ENCODE data around the gene TLR8.
"Not testable (repeated sequence)": the region's sequence is repeated elsewhere in the genome, so short reads cannot be mapped to it uniquely, and the experiment has no call there.

Gene TLR8

DNA sequence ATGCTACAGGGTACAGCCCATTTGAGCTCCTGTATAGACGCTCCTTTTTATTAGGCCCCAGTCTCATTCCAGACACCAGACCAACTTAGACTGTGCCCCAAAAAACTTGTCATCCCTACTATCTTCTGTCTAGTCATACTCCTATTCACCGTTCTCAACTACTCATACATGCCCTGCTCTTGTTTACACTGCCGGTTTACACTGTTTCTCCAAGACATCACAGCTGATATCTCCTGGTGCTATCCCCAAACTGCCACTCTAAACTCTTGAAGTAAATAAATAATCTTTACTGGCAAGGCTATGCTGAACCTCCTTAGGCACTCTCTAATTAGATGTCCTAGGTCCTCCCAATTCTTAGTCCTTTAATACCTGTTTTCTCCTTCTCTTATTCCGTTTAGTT, 38.0 kb downstream of the TLR8 start:
- not testable (repeated sequence) for H3K4me3 ChIP-seq (ENCODE audit: low read length); H3K4me2 ChIP-seq (ENCODE audit: low read length); H3K27me3 ChIP-seq (ENCODE audit: low read depth, low read length); H4K20me1 ChIP-seq (ENCODE audit: insufficient read depth, low read length); H3K9ac ChIP-seq (ENCODE audit: low read length); H2AFZ ChIP-seq (ENCODE audit: low read depth, low read length); H3K27ac ChIP-seq (ENCODE audit: low read length); H3K36me3 ChIP-seq (replicated peaks; ENCODE audit: low read depth, low read length); H3K9me3 ChIP-seq (ENCODE audit: insufficient read depth, low read length)
- Histone ChIP-seq H3K4me1 (ENCODE audit: low read length) (peaks cover 29% of the 10 kb centered on the region), H3K79me2 (ENCODE audit: low read length) (peaks cover 26% of the 10 kb centered on the region)

DNA sequence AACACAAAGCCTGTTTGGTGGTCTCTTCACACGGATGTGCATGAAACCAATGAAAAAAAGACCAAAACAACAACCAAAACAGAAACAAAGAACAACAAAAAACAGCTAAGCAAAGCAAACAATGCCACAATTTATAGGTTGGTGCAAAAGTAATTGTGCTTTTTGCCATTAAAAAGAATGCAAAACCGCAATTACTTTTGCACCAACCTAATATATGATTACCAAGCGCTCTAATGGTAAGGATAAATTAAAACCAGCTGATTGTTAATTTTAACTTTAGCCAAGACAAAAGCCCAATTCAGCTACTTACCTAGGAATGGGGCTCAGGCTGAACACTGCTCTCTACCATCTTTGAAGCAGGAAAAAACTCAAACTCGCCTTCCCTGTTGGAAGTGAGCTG, 39.1 kb downstream of the TLR8 start:
- H3K9ac ChIP-seq (ENCODE audit: low read length): no peak overlapping the region

DNA sequence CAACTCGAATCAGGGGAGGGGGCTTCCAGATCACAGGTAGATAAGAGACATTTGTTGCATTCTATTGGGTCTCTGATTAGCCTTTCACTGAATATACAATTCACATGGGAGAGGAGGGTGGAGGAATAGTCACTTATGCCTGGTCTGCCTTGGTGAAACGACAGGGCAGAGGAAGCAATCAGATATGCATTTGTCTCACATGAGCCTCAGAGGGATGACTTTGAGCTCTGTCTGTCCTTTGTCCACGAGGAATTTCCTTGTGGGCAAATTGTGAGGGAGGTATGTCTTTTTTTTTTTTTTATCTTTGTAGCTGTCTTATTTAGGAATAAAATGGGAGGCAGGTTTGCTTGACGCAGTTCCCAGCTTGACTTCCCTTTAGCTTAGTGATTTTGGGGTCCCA, 40.0 kb downstream of the TLR8 start:
- no peak overlapping the region for H3K27ac ChIP-seq (ENCODE audit: low read length)
- no peak overlapping the region for H3K4me3 ChIP-seq (ENCODE audit: low read length)
- no peak overlapping the region for H3K9ac ChIP-seq (ENCODE audit: low read length)
- H3K9me3 ChIP-seq (ENCODE audit: insufficient read depth, low read length): no peaks in the 10 kb centered on the region
- H3K4me1 ChIP-seq (ENCODE audit: low read length): peaks cover 47% of the 10 kb centered on the region
- H3K4me2 ChIP-seq (ENCODE audit: low read length): no peak overlapping the region
- H3K27me3 ChIP-seq (ENCODE audit: low read depth, low read length): no peaks in the 10 kb centered on the region
- no peaks in the 10 kb centered on the region for H4K20me1 ChIP-seq (ENCODE audit: insufficient read depth, low read length)
- TF ChIP-seq EZH2phosphoT487 (IDR thresholded peaks at IDR 0.05; ENCODE audit: low read depth): no peak
- TF ChIP-seq, protein P1, sequence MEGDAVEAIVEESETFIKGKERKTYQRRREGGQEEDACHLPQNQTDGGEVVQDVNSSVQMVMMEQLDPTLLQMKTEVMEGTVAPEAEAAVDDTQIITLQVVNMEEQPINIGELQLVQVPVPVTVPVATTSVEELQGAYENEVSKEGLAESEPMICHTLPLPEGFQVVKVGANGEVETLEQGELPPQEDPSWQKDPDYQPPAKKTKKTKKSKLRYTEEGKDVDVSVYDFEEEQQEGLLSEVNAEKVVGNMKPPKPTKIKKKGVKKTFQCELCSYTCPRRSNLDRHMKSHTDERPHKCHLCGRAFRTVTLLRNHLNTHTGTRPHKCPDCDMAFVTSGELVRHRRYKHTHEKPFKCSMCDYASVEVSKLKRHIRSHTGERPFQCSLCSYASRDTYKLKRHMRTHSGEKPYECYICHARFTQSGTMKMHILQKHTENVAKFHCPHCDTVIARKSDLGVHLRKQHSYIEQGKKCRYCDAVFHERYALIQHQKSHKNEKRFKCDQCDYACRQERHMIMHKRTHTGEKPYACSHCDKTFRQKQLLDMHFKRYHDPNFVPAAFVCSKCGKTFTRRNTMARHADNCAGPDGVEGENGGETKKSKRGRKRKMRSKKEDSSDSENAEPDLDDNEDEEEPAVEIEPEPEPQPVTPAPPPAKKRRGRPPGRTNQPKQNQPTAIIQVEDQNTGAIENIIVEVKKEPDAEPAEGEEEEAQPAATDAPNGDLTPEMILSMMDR (IDR thresholded peaks at IDR 0.05; ENCODE audit: low read depth, low read length): no peak
- peaks cover 39% of the 10 kb centered on the region for H3K79me2 ChIP-seq (ENCODE audit: low read length)
- H3K36me3 ChIP-seq (replicated peaks; ENCODE audit: low read depth, low read length): no peaks in the 10 kb centered on the region
- no peak overlapping the region for H2AFZ ChIP-seq (ENCODE audit: low read depth, low read length)

More for the DNA sequence above, 39.1 kb downstream of the TLR8 start:
- Histone ChIP-seq H3K4me1 (ENCODE audit: low read length) (peaks cover 39% of the 10 kb centered on the region), H3K36me3 (replicated peaks; ENCODE audit: low read depth, low read length) (no peaks in the 10 kb centered on the region), H3K27ac (ENCODE audit: low read length) (no peak overlapping the region), H3K9me3 (ENCODE audit: insufficient read depth, low read length) (no peaks in the 10 kb centered on the region), H3K4me2 (ENCODE audit: low read length) (no peak overlapping the region), H4K20me1 (ENCODE audit: insufficient read depth, low read length) (no peaks in the 10 kb centered on the region), H3K4me3 (ENCODE audit: low read length) (no peak overlapping the region), H3K27me3 (ENCODE audit: low read depth, low read length) (no peaks in the 10 kb centered on the region), H2AFZ (ENCODE audit: low read depth, low read length) (no peak overlapping the region), H3K79me2 (ENCODE audit: low read length) (peaks cover 35% of the 10 kb centered on the region)
- TF ChIP-seq, protein P1 (IDR thresholded peaks at IDR 0.05; ENCODE audit: low read depth, low read length): no peak
- TF ChIP-seq EZH2phosphoT487 (IDR thresholded peaks at IDR 0.05; ENCODE audit: low read depth): no peak

DNA sequence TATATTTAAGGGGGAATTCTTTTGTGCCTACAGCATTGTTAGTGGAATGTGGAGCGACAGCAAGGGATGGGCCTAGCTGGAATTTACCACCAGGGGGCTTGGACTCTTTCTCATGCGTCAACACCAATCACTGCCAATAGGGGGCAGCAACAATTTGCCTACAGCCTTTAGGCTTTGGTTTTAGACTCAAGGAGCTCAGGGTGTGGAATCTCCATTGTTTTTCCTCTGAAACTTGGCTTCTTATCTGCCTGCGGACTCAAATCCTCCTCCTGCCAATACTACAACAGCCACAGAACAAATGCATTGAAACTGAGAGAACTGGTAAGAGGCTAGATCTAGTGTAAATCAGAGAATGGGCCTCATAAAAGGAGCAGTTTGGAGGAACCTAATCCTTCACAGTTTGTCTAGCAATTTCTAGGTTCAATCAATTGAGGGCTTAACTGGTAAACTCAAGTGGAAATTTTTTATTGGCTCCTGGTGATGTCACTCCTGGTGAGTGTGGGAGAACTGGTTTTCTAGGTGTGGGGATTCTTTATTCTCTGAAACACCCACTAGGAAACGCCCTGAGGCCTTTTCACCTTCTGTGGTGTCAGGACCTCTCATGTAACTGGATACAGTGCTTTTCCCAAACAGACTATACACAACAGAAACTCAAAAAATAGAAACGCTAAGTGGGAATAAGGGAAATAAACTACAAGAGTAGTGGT, 40.6 kb downstream of the TLR8 start:
- no peak for TF ChIP-seq EZH2phosphoT487 (IDR thresholded peaks at IDR 0.05; ENCODE audit: low read depth)
- TF ChIP-seq, protein P1 (IDR thresholded peaks at IDR 0.05; ENCODE audit: low read depth, low read length): peak; percentile 99
- Histone ChIP-seq H3K36me3 (replicated peaks; ENCODE audit: low read depth, low read length) (no peaks in the 10 kb centered on the region), H3K79me2 (ENCODE audit: low read length) (peaks cover 39% of the 10 kb centered on the region), H3K27ac (ENCODE audit: low read length) (peak overlapping the region; percentile 98), H3K4me3 (ENCODE audit: low read length) (peak overlapping the region; percentile 53), H3K27me3 (ENCODE audit: low read depth, low read length) (no peaks in the 10 kb centered on the region), H3K4me1 (ENCODE audit: low read length) (peaks cover 53% of the 10 kb centered on the region), H2AFZ (ENCODE audit: low read depth, low read length) (peak overlapping the region; percentile 56), H4K20me1 (ENCODE audit: insufficient read depth, low read length) (no peaks in the 10 kb centered on the region), H3K4me2 (ENCODE audit: low read length) (peak overlapping the region; percentile 87), H3K9ac (ENCODE audit: low read length) (peak overlapping the region; percentile 87), H3K9me3 (ENCODE audit: insufficient read depth, low read length) (no peaks in the 10 kb centered on the region)

All from OCI-LY3 (cell line).